SH-SY5Y (cell line): ENCODE measurements around the gene MYO1A.

ENCODE experiments used
- GATA2 ChIP-seq: IDR thresholded peaks from 2 replicates; pipeline ENCODE4 v1.6.1; 2011; ENCODE audit warnings: mild to moderate bottlenecking, low read depth, low read length
- GATA3 ChIP-seq: IDR thresholded peaks from 2 replicates; pipeline ENCODE4 v1.6.1; 2011; ENCODE audit warnings: low read depth, mild to moderate bottlenecking, low read length, moderate library complexity

DNA sequence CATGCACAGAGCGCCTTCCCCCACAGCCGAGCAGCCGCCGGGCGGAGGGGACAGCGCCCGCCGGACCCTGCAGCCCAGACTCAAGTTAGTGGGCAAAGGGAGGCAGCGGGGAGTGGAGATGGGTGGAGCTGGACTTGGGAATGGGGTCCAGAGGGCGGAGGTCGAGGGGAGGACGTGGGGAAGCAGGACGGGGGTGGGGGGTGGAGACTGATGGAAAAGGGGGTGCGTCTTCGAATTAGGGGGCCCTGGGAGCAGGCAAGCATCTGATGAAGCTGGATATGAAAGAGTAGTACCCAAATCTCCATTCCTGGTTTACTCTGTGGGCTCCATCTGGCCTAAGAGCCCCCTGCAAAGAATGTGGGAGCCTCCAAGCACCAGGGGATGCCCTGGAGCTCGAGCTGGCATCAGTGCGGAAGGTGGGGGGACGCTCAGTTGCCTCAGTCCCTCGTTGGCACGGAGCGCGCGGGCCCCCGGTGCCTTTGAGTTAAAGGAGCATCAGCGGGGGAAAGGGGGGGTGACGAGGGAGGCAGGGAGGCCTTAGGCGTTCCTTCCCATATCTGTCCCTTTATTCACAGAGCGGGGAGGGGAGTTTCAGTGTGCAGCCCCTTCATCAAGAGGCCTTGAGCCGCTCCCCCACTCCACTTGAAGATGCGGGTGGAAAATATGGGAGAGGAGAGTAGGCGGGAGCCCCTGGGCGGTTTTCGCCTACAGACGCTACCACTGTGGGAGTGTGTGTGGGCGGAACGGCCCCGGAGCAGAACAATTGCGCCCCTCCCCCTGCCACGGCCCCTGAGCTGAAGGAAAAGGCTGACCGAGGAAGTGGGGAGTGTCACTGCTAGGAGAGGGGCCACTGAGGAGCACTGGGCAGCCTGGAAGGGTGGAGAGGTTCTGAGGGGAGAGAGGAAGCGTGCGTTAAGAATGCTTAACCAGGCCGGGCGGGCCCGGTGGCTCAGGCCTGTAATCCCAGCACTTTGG, 39.6 kb upstream of the MYO1A start:
- TF ChIP-seq GATA2 (no peak), GATA3 (no peak)
